HG03460 (cell line): ENCODE data around the gene WDR81.
"Not testable (repeated sequence)": the region's sequence is repeated elsewhere in the genome, so short reads cannot be mapped to it uniquely, and the experiment has no call there.

ENCODE experiments used
- ATAC-seq: cut with Tn5 transposase; IDR thresholded peaks from one replicate; pipeline ENCODE4 v1.9.1; 2021; ENCODE audit not compliant: unreplicated experiment

WDR81 gene

DNA sequence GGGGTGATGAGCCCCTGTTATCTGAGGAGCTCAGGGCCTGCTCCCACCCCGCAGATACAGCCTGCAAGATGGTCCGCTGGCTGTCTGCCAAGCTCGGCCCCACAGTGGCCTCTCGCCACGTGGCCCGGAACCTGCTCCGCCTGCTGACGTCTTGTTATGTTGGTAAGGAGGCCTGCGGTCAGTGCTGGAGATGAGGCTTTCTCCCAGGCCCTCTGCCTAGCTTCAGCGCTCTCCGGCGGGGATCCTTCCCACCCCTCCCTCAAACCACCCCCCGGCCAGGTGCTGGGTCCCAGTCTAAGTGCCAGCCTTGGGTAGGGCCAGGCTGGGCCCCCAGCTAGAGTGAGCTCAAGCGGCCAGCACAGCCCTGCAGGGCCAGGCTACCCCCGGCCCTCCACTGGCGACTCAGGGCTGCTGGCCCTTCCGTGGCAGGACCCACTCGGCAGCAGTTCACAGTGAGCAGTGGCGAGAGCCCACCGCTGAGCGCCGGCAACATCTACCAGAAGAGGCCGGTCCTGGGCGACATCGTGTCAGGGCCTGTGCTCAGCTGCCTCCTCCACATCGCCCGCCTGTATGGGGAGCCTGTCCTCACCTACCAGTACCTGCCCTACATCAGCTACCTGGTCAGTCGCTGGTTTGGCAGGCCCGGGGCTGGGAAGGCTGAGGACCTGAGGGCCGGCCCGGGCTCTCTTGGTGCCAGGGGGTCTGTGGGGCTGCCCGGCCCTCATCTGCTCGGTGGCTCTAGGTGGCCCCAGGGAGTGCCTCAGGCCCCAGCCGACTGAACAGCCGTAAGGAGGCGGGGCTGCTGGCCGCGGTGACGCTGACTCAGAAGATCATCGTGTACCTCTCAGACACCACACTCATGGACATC lies 6.1 kb downstream of the WDR81 start:
- ATAC-seq = no peak

GRCh38 chr17:1731194-1731506 lies 6.6 kb downstream of the WDR81 start:
- ATAC-seq = no peak

DNA sequence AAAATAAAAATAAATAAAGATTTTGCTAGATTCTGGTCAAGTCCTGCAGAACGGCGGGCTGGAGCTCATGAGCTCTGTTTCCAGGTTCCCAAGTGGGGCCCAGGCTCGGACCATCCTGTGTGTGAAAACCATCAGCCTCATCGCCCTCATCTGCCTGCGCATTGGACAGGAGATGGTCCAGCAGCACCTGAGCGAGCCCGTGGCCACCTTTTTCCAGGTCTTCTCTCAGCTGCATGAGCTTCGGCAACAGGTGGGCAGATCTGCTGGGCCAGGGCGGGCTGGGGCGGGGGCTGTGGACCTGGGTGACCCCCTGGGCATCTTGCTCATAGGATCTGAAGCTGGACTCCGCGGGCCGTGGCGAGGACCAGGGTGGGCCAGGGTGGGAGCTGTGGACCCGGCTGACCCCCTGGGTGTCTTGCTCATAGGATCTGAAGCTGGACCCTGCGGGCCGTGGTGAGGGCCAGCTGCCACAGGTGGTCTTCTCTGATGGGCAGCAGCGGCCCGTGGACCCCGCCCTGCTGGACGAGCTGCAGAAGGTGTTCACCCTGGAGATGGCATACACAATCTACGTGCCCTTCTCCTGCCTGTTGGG lies 7.8 kb downstream of the WDR81 start:
- no peak for ATAC-seq

GRCh38 chr17:1732833-1733321 lies 8.4 kb downstream of the WDR81 start:
- ATAC-seq = no peak

- ATAC-seq = no peak
Observed at GRCh38 chr17:1733759-1734158, 9.3 kb downstream of the WDR81 start.

GRCh38 chr17:1735418-1735817 lies 10.9 kb downstream of the WDR81 start:
- no peak for ATAC-seq

DNA sequence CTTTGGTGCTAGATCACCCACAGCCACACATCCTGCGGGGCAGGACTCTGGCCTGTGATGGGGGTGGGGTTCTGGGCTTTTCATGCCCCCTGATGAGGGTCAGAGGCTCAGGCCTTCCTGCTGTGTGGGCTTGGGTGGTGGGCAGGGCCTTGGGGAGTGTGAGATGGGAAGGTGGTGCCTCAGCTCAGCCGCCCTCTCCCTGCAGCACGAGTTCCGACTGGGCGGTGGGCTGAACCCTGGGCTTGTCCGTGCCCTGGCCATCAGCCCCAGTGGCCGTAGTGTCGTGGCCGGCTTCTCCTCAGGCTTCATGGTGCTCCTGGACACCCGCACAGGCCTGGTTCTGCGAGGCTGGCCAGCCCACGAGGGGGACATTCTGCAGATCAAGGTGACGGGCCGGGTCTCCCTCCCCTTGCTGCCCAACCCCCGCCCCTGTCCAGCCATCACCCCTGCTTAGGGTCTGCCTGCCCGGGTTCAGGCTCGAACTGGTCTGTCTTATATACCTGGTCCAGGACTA lies 11.4 kb downstream of the WDR81 start:
- ATAC-seq = no peak

DNA sequence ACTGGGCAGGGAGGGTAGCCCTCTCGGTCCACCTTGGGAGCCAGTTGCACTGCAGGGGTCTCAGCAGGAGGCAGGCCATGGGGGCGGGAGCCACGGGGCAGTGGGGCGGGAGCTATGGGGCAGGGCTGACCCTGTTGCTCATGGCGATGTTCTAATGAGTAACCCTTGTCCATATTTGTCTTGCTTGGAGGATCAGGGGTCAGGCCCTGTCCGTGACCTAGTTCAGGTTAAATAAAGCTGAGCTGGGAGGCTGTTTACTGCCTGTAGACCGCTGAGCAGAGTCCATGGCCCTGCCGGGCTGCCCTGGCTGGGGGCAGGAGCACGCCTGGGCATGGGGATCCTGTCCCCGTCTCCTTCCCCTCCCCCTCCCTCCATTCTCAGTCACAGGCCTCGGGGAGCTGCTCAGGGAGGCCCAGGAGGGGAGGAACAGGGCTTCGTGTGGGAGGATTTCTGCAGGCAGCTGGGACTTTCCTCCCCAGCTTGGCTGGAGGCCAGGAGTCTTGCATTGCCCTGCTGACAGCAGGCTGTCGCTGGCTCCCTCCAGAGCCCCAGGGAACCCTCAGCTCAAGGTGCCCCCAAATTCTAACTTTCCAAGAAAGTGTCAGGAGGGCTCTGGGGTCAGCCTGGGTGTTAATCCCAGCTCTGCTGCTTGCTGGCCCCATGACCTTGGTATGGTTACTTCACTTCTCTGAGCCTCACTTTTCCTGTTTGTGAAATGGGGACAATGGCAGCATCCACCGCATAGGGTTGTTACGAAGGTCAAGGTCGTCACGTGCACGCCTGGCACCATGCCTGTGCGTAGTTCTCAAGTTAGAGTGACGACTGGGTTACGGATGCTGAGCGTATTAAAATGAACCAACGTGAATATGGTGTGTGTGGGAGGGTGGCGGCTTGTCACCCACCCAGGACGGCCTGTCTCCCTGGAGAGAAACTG lies 12.1 kb downstream of the WDR81 start:
- no peak for ATAC-seq

GRCh38 chr17:1737531-1738291 lies 13.2 kb downstream of the WDR81 start:
- no peak for ATAC-seq

DNA sequence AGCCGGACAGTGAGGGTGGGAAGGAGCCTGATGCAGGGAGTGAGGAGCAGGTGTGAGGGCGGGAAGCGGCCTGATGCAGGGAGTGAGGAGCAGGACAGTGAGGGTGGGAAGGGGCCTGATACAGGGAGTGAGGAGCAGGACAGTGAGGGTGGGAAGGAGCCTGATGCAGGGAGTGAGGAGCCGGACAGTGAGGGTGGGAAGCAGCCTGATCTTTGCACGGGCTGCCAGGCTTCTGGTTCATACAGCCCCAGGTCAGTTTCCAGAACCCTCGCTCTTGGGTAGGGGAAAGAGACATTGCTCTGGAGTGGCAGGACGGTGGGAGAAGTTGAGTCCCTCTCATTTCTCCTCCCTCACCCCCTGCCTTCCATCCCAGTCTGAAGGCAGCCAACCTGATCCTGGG lies 17.4 kb downstream of the WDR81 start:
- ATAC-seq = not testable (repeated sequence)

GRCh38 chr17:1742371-1743087 lies 18.0 kb downstream of the WDR81 start, which contains the start of gene SERPINF2:
Gene SERPINF2 (plus strand): TSS chr17:1742871. CDS start chr17:1744996, 2,125 bp downstream.
- ATAC-seq = no peak

- ATAC-seq = no peak
Observed at GRCh38 chr17:1743088-1743439, 18.6 kb downstream of the WDR81 start.

- ATAC-seq = no peak
Observed at GRCh38 chr17:1744551-1745512, 20.3 kb downstream of the WDR81 start.

DNA sequence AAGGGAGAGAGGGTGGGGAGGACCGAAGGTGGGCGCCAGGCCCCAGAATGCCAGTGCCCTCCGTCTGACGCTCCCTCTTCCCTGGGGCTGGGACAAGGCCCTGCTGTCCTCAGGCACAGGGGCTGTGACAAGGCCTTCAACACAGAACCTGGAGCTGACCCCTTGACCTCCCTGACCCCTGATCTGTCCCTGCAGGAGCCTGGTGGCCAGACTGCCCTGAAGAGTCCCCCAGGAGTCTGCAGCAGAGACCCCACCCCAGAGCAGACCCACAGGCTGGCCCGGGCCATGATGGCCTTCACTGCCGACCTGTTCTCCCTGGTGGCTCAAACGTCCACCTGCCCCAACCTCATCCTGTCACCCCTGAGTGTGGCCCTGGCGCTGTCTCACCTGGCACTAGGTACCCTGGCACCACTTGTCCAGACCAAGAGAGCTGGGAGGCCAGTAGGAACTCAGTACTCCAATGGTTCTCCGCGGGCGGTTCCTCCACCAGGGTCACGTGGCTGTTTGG lies 21.1 kb downstream of the WDR81 start:
- no peak for ATAC-seq

- ATAC-seq = no peak
Observed at GRCh38 chr17:1746975-1747543, 22.6 kb downstream of the WDR81 start.

- no peak for ATAC-seq
Observed at GRCh38 chr17:1750628-1751027, 26.1 kb downstream of the WDR81 start.

DNA sequence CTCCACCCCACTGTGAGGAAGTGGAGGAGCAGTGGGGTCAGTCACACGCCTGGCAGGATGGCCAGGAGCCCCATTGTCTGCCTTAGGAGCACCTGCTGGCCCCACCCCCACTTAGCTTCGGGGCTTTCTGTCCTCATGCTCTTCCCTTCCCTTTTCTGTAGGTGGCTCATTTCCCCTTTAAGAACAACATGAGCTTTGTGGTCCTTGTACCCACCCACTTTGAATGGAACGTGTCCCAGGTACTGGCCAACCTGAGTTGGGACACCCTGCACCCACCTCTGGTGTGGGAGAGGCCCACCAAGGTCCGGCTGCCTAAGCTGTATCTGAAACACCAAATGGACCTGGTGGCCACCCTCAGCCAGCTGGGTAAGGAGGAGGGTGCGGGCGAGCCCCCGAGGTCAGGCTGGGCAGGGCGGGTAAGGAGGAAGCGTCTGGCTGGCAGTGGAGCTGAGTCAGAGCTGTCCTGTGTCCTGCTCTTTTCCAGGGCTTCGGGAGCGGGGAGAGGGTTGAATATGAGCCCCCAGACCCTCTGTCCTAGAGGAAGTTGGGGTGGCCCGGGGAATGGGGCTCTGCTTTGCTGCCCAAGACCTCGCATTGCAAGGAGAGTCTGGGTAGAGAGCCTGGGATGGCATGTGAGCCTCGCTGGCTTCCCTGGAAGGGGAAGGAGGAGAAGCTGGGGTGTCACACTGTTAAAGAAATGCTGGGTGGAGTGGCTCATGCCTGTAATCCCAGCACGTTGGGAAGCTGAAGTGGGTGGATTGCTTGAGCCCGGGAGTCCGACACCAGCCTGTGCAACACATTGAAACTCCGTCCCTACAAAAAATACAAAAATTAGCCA lies 28.1 kb downstream of the WDR81 start:
- no peak for ATAC-seq
